ENCODE data around the gene DCTN5.

DCTN5 gene

DNA sequence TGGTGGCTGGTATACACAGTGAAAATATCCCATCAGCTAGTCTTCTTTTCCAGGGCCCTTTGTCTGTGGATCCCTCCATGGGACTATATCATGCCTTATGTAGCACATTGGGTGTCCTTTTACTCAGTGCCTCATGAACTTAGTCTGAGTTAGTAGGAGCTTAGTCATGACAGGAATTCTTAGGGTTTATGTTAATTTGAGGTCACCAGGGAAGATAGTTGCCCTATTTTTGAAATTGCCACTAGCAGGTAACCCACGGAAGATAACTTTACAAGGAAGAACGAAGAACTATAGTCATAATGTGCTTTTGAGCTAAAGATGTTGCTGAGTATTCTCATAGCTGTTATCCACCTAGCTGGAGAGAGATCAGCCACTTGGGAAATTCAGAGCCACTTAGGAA lies 22.7 kb downstream of the DCTN5 start:
- DNase-seq: no peak

DNA sequence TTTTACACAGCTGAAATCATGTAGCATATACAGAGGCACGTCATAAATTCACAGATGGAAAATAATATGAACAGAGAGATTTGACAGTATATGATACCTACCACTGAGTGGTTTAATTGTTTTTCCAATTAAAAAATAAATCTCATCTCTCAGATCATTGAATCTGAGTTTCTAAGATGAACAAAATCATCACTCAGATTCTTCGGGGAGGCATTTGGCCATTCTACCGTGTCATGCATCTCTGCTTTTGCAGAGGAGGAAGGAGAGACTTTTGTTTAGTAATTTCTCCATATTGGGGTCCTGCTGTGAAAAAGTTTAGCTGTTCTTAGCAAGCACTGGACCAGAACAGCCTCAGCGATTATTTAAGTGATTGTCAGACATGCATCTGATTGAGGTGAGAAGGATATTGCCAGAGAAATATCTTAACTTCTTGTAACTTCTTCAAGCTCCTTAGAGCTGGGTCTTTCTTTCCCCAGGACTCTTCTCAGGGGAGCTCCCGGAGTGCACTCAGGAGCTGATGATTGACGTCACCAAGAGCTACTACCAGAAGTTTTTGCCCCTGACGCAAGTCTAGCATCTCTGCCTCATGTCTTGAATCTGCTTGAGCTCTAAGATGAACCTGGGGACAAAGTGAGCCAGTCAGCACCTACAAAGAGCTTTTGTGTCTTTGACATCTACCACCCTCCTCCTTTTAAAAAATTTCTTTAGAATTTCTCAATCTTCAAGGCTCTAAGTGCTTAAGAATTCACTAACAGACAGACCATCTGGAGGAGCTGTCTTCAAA lies 25.5 kb downstream of the DCTN5 start:
- DNase-seq: no peak

DNA sequence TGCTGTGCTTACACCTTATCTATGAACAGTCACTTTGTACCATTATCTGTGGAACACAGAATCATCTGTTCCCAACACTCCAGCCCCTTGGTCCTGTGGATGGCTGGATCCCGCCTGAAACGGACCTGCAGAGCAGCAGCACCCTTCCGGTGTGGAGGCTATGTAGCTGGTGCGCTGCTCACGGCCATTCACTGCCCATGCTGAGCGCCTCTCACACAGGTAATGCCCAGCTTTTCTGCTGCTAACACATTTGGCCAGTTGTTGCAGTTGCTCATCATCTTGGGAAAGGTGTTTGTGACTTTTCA lies 26.0 kb downstream of the DCTN5 start:
- no peak for DNase-seq

DNA sequence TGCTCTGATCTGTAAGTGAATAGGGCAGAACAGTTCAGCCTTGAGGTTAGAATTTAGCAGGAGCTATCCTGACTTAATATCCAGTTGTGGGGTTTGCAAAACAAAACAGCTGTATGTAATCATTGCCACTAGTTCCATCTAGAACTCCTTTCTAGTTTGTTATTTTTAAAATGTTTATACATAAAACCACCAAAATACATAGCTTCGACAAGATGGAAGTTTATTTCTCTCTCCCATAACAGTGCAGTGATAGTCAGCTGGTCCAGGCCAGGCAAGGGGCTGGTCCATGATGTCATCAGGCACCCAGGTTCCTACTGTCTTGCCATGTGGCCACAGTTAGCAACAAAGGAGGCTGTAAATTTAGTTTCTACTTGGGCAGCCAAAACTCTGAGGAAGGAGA lies 27.0 kb downstream of the DCTN5 start:
- DNase-seq: no peak

DNA sequence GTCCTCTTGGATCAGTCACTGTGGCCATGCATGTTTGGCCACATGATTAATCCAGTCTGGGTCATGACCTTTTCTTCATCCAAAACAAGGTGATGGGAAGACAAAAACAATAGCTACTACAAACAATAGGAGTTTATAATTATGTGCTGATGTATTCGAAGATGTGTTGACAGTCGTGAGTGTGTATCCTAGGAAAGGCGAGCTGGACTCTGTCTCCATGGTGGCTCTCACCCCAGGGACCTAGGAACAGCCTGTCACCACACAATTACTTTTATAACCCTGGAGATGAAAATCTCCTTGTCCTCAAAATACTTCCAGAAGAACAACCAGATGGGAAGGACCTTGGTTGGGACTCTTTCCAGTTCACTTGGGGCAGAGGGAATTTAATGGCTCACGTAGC lies 27.6 kb downstream of the DCTN5 start:
- no peak for DNase-seq

DNA sequence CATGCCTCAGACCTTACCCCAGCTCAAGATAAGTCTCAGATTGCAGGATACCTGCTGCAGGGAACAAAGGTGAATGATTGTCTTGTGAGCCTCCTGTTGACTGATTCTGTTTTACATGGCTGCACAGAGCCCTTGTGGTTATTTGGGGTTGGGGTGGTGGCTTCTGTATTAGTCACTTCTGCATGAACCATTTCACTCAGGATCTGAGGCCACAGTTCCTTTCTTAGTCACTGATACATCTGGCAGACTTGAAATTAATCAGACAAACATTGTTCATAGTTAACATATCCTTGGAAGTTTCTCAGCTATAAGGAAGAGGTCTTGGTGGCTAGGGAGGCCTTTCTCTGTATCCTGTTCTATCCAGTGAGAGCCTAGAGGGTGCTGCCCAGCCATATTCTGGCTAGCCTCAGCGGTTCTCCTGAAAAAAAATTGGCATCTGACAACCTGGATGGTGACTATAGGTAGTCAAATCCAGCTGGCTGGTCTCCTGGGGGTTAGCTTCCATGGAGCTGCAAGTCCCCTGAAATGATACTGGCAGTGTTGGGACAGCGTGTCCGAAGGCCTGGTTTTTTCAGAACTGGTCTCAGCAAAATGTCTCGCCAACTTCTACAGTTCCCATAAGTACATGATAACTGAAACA lies 29.0 kb downstream of the DCTN5 start:
- peak in 2 of 4 experiments; percentile 22 to 28 for DNase-seq

DNA sequence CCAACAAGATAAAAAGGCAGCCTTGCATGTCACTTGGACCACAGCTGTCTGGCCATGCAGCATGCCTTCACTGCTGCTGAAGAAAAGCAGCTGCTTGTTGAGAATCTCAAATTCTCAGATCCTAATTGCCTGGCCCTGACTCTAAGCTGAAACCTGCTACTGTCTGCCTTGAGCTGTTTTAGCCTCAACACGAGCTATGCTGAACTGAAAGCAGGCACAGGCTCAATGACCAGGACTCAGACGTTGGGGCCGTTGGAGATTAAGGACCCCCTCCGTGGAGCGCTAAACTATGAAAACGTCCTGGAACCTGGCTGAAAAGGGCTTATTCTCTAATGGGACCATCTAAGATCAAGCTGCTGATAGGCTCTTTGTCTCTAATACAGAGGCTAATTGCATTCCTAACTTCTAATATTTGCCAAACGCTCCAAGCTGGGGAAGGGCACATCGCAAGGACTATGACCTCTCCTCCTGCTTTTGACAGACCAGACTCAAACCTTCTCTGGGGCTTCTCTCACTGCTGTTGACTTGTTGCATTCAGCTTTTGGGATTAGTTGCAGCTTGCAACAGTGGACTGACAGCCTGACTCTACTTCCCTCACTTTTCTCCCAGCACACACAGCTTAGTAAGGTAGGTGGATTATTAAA lies 32.8 kb downstream of the DCTN5 start:
- DNase-seq: no peak

DNA sequence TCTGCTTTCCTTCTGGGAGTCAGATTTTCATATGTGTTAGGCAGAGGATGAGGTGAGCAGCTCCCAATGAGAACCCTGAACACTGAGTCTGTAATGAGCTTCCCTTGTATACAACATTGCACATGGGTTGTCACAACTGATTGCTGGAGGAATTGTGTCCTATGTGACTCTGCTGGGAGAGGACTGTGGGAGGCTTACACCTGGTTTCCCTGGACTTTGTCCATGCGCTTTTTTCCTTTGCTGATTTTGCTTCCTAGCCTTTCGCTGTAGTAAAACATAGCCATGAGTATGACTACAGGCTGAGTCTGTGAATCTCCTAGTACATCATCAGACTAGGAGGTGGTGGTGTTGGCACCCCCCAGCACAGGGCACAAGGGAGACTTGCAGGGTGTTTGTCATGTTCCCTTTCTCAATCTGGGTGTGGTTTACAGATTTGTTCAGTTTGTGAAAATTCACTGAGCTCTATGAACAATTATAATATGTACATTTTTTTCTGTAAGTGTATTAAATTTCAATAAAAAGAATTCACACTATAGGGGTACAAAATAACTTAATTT lies 35.7 kb downstream of the DCTN5 start:
- DNase-seq: no peak

DNA sequence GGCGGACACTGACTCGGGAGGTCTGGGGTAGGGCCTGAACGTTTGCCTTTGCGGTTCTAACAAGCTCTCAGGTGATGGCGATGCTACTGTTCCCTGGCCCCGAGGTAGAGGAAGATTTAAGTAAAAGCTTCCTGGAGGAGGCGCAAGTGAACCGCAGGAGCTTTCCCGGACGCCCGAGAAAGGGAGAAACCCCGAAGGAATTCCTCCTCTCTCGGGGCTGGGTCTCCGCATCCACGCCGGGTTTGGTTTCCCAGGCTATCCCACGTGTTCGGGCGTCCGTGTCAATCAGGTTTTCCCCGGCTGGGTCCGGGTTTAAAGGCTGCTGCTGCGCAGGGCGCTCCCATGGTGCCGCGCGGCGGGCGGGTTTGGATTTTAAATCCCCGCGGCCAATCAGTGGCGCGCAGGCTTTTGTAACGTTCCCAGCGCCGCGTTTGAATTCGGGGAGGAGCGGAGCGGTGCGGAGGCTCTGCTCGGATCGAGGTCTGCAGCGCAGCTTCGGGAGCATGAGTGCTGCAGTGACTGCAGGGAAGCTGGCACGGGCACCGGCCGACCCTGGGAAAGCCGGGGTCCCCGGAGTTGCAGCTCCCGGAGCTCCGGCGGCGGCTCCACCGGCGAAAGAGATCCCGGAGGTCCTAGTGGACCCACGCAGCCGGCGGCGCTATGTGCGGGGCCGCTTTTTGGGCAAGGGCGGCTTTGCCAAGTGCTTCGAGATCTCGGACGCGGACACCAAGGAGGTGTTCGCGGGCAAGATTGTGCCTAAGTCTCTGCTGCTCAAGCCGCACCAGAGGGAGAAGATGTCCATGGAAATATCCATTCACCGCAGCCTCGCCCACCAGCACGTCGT lies 37.4 kb downstream of the DCTN5 start, which contains the start of gene PLK1:
Gene PLK1, plus strand, starts transcription at position 460 of the 844 bp plus-strand sequence. Its CDS starts 44 bp downstream, at position 504.
- DNase-seq: peak; percentile 85 to 94 (median 88)

DNA sequence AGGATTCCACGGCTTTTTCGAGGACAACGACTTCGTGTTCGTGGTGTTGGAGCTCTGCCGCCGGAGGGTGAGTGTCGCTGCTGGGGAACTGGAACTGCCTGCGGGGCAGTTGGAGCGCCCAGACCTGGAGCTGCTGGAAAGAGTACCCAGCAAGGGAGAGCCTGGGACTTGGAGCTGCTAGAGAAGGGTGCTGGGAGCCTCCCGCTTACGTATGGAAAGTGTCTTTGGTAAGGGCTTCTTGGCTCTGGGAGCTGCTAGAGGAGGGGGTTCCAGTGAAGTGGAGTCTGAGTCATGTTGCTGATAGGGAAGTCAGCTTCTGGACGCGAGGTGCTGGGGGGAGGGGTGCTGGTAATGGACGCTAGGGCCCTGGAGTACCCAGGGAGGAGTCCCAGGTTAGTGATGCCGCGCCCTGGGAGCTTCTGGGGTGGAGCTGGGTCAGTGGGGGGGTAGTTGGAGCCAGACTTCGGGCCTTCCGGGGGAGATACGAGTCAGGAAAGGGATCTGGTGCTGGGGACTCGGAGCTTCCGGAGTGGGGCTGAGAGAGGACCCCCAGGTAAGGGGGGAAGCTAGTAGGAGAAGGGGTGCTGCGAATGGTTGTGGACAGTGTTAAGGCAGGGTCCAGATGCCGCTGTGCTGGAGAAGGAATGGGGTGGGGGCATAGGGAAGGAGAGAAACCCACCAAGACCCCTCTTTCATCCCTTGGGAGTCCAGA lies 38.2 kb downstream of the DCTN5 start:
- peak; percentile 37 to 69 (median 58) for DNase-seq

DNA sequence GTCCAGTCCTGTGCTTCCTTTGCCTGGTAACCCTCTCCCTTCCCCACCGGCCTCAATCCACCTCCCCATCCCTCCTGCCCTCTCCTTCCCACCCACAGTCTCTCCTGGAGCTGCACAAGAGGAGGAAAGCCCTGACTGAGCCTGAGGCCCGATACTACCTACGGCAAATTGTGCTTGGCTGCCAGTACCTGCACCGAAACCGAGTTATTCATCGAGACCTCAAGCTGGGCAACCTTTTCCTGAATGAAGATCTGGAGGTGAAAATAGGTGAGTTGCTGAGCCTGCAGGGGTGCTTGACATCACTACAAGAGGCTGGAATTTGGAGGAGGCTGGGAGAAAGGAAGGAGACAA lies 38.7 kb downstream of the DCTN5 start:
- no peak for DNase-seq

DNA sequence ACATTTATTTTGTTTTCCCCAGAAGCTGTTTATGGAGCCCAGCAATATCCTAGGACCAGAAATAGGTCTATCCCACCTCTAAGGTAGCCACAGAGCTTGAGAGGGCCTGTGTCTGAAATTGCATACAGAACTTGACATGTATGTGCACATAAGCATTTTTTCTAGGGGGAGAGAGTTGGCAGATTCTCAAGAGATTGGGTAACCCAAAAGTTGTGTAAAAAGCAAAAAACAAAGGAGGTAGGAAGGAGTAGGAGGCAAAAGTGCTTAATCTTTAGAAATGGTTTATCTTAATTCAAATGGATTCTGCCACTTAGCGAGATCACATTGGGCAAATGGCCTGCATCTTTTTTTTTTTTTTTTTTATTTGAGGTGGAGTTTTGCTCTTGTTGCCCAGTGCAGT lies 40.9 kb downstream of the DCTN5 start:
- peak; percentile 27 to 73 (median 56) for DNase-seq

DNA sequence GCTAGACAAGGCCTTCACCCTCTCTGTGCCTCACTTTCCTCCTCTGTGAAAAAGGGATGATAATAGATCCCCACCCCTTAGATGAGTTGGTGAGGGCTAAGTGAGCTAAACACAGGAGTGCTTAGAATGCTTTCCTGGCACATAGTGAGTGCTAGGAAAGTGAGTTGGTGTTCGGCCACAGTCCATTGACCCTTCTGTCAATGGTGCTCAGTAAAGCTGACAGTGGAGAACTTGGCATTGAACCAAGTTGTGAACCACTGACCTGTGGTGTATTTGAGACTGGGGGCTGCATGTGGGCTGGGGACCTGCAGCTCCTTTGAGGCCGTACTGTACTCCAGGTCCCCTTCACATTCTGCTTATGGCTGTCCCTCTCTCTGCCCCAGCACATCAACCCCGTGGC lies 42.2 kb downstream of the DCTN5 start:
- no peak for DNase-seq

DNA sequence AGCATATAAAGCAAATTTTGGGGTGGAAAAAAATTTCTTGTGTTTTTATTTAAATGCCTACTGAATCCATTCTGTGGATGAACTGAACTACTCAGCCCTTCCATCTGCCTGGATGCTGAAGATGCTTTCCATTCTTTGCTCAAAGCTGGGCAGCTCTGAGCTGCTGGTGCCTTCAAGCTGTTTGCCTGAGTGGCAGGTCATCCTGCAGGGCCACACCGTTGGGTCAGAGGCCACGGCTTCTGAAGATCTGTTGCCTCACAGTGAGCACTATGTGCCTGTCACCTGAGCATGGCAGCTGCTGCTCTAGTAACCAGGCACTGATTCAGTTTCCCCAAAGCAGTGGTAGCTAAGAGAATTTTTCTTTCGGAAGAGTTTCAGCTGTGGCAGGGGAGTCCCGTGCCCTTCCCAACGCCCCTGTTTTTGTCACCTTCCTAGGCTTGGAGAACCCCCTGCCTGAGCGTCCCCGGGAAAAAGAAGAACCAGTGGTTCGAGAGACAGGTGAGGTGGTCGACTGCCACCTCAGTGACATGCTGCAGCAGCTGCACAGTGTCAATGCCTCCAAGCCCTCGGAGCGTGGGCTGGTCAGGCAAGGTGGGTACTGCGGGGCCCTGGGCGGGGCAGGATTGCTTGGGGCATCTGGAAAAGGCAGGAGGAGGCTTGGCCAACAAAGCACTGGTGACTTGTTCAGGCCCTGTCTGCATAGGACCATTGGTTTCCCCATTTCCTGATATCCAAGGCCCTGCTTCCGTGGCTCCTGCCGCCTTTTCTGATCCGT lies 46.0 kb downstream of the DCTN5 start:
- no peak for DNase-seq

DNA sequence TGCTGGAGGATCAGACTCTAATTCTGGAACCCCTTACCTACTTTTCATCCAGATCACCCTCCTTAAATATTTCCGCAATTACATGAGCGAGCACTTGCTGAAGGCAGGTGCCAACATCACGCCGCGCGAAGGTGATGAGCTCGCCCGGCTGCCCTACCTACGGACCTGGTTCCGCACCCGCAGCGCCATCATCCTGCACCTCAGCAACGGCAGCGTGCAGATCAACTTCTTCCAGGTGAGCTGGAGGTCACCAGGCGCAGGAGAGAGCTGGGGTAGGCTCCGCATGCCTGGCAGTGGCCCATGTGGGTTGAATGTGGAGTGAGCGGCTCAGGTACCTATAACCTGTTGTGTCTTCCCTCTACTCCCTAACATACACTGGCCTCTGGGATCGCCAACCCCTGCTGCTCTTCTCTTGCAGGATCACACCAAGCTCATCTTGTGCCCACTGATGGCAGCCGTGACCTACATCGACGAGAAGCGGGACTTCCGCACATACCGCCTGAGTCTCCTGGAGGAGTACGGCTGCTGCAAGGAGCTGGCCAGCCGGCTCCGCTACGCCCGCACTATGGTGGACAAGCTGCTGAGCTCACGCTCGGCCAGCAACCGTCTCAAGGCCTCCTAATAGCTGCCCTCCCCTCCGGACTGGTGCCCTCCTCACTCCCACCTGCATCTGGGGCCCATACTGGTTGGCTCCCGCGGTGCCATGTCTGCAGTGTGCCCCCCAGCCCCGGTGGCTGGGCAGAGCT lies 48.3 kb downstream of the DCTN5 start:
- no peak for DNase-seq

DNA sequence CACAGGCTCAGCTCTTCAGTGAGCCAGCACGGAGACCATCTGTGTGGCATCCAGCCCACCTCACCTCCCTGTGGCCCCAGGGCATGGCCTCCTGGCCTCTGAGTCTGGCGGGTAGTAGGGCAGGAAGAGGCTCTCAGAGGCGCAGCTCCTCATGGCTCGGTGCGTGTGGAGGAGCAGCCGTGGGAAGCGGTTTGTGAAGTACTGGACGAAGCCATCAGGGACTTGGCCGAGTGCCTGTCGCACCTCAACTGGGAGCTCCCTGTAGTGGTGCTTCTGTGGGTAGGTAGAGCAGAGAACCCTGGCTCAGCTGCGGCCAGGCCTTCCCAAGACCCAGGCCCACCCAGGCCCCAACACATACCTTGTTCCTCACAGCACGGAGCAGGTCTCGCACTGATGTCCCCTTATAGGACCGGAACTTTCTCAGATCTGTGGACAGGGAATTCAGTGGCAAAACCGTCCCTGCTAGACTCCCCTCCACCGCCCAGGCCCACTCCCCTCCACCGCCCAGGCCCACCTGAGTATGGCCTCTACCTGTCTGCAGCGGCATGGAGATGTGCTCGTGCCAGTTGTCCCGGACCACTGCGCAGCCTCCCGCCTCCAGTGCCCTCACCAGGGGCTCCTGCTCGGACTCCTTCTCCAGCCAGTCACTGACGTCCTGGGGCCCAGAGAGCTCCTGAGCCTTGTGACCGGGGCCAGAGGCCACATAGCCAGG lies 49.7 kb downstream of the DCTN5 start:
- DNase-seq: no peak

DNA sequence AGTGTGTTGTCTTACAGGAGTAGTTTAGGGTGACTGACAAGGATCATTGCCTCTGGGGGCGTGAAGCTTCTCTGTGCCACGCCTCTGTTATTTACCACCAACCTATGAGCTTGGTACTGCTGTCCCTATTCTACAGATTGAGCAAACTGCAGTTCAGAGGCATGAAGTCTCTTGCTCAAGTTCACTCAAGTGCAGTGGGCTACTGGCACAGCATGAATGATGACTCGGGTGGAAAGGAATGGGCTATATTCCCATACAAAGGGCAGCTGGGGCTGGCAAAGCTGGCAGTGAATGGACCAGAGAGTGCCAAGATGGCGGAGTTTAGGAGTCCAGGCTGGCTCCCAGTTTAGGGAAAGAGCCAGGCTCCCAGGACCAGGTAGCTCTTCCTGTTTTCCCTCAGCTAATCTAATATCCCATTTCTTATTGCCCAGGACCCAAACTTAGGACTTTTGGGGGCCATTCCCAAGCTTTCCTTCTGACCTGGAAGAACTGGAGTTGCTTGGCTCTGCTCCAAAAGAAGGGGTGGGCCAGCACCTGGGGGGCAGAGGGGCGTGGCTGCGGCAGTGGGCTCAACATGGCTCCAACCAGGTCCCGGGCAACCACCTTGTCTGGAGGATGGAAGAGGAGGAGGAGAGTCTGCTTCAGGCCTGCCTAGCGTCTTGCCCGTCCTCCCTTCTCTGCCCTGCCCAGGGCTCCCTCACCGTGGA lies 50.4 kb downstream of the DCTN5 start:
- DNase-seq: no peak

DNA sequence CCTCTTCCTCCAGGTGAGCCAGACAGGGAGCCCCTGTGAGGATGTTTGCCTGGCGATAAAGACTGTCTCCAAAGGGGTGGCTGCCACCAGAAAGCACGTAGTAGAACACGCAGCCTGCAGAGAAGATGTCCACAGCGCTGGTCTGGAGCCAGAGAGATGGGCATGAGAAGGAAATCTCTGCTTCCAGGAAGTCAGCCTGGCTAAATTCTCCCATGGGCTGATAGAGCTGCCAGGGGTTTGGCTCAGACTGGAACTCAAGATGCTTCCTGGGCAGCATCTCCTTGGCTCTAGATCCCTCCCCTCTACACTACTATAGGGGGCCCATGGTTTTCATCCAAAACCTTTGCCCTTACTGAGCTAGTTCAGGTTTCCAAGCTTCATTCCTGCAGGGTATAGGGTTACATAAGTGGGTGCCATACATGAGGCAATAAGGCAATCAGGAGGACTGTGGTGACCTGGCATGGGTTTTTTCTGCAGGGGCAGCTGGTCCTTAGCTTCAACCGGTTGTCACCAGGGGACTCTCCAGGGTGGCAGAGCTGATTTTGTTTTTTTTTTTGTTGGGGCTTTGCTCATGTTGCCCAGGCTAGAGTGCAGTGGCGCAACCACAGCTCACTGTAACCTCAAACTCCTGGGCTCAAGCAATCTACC lies 51.0 kb downstream of the DCTN5 start:
- DNase-seq: no peak

DNA sequence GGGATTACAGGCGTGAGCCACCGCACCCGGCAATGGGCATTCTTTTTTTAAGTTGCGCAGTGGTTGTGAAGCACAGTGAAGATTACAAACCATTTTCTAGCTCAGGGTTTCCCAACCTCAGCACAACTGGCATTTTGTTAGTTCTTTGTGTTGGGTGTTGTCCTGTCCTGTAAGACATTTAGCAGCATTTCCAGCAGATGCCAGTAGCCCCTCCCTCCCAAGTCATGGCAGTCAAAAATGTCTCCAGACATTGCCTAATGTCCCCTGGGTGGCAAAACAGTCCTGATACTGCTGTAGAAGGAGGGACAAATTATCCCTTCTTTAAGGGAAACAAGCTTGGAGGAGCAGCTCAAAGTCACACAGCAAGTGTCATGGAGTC lies 53.0 kb downstream of the DCTN5 start:
- DNase-seq: no peak
